Cardiac muscle cell (in vitro differentiated cells and primary cell): ENCODE data around the gene SRMS. TPM values are rescaled to one million over a fixed set of nuclear protein-coding genes. Genes with fewer than 3 reads are reported as not detected.

Source experiments
- DNase-seq, 2 donors: peaks; one replicate each; pipeline versions ENCODE4 v3.0.0 to v3.0.0-alpha.2; 2010 to 2017; ENCODE audit warnings: low read depth in 1 of 2, low spot score in 1 of 2
- H3K27ac ChIP-seq: fragments of 200-600 bp; sonication (generic); 2 replicates; pipeline ENCODE4 v1.5.1; 2016
- H3K27me3 ChIP-seq: fragments of 200-600 bp; sonication (generic); 2 replicates; pipeline ENCODE4 v1.6.0; 2016; ENCODE audit warnings: control low read depth
- H3K36me3 ChIP-seq: fragments of 200-600 bp; sonication (generic); 2 replicates; pipeline ENCODE4 v1.5.1; 2016; ENCODE audit warnings: control low read depth
- H3K4me1 ChIP-seq: fragments of 200-600 bp; sonication (generic); 2 replicates; pipeline ENCODE4 v1.8.1; 2017; ENCODE audit warnings: low read depth, mild to moderate bottlenecking, mixed run types
- H3K4me3 ChIP-seq: fragments of 200-600 bp; sonication (generic); 2 replicates; pipeline ENCODE4 v1.5.1; 2016; ENCODE audit warnings: mild to moderate bottlenecking
- H3K9me3 ChIP-seq: fragments of 200-600 bp; sonication (generic); 2 replicates; pipeline ENCODE4 v1.5.1; 2017; ENCODE audit warnings: low read depth, mild to moderate bottlenecking, control low read depth
- CTCF ChIP-seq: IDR thresholded peaks from 2 replicates; pipeline ENCODE4 v1.5.1; 2012; ENCODE audit warnings: low read depth, mild to moderate bottlenecking, low read length
- polyA plus RNA-seq: library from polyadenylated mRNA; unstranded; fragments of >200 nt; fragmentation: Nextera tagmentation; extraction: Ambion mirVana; gene quantifications from 2 replicates; pipeline ENCODE4 v1.2.1, GENCODE V29; 2016
- total RNA-seq: library from RNA; depleted of rRNA; stranded (reverse); fragments of >200 nt; gene quantifications from 2 replicates; pipeline ENCODE4 v1.2.3, GENCODE V29; 2016

SRMS gene
- total and polyA plus RNA-seq, 2 experiments from 2014 or later = not detected

GRCh38 chr20:63587776-63588591, 40.4 kb upstream of the SRMS start:
- no peak for DNase-seq
- Histone ChIP-seq H3K4me3 (no peak overlapping the region), H3K4me1 (no peaks in the 10 kb centered on the region), H3K27ac (no peak overlapping the region), H3K36me3 (peaks cover 9% of the 10 kb centered on the region), H3K27me3 (no peaks in the 10 kb centered on the region), H3K9me3 (no peaks in the 10 kb centered on the region)
- no peak for TF ChIP-seq CTCF

- Histone ChIP-seq H3K9me3 (no peaks in the 10 kb centered on the region), H3K27me3 (no peaks in the 10 kb centered on the region), H3K4me1 (no peaks in the 10 kb centered on the region), H3K4me3 (no peak overlapping the region), H3K27ac (no peak overlapping the region), H3K36me3 (peaks cover 9% of the 10 kb centered on the region)
- no peak for TF ChIP-seq CTCF
- DNase-seq = no peak
Measured at GRCh38 chr20:63587256-63587655, 39.7 kb upstream of the SRMS start.

GRCh38 chr20:63586797-63587196, 39.2 kb upstream of the SRMS start:
- no peak for TF ChIP-seq CTCF
- no peaks in the 10 kb centered on the region for H3K27me3 ChIP-seq
- no peak overlapping the region for H3K27ac ChIP-seq
- peaks cover 9% of the 10 kb centered on the region for H3K36me3 ChIP-seq
- H3K9me3 ChIP-seq = no peaks in the 10 kb centered on the region
- no peak for DNase-seq
- H3K4me3 ChIP-seq = no peak overlapping the region
- H3K4me1 ChIP-seq = no peaks in the 10 kb centered on the region

- no peaks in the 10 kb centered on the region for H3K27me3 ChIP-seq
- TF ChIP-seq CTCF = no peak
- no peak overlapping the region for H3K4me3 ChIP-seq
- no peak overlapping the region for H3K27ac ChIP-seq
- no peak for DNase-seq
- no peaks in the 10 kb centered on the region for H3K4me1 ChIP-seq
- H3K9me3 ChIP-seq = no peaks in the 10 kb centered on the region
- H3K36me3 ChIP-seq = peaks cover 8% of the 10 kb centered on the region
Measured at GRCh38 chr20:63585616-63586565, 38.3 kb upstream of the SRMS start.

- no peak for DNase-seq
- Histone ChIP-seq H3K27ac (no peak overlapping the region), H3K4me3 (no peak overlapping the region), H3K4me1 (no peaks in the 10 kb centered on the region), H3K36me3 (no peaks in the 10 kb centered on the region), H3K27me3 (no peaks in the 10 kb centered on the region), H3K9me3 (no peaks in the 10 kb centered on the region)
- no peak for TF ChIP-seq CTCF
Measured at GRCh38 chr20:63582382-63583063, 35.0 kb upstream of the SRMS start.
